Suppressor macrophage treated with lipopolysaccharide for 1 hour (primary cell): ENCODE measurements around the gene SMAD4.
"Not testable (repeated sequence)": the region's sequence is repeated elsewhere in the genome, so short reads cannot be mapped to it uniquely, and the experiment has no call there.

Source experiments
- DNase-seq, 3 donors: peaks; one replicate each; pipeline ENCODE4 v3.0.0-alpha.2; 2020 to 2022

The SMAD4 gene

DNA sequence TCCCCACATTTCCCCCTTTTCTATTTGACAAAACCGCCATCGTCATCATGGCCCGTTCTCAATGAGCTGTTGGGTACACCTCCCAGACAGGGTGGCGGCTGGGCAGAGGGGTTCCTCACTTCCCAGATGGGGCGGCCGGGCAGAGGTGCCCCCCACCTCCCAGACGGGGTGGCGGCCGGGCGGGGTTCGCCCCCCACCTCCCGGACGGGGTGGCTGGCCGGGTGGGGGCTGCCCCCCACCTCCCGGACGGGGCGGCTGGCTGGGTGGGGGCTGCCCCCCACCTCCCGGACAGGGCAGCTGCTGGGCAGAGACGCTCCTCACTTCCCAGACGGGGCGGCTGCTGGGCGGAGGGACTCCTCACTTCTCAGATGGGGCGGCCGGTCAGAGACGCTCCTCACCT, 87.0 kb downstream of the SMAD4 start:
- DNase-seq = not testable (repeated sequence)

DNA sequence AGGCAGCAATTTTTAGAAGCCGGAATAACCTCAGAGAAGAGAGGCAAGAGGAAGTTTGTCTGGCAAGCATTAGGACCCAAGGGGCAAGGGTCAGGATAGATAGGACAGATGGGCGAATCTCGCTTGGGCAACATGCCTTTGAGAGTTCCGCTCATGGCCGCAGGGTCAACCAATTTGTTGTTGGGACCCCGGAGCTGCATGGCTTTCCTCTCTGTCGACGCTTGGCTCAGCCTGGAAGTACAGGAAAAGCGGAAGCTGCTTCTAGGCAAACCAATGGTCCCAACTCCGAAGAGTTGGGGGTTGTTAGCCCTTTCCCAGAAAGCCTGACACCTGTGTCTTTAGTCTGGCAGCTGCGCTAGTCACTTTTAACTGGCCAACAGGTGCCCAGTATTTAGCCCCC, 89.5 kb downstream of the SMAD4 start:
- DNase-seq = not testable (repeated sequence)

- DNase-seq = not testable (repeated sequence)
These were observed 90.0 kb downstream of the SMAD4 start for GRCh38 chr18:51119976-51120375.

DNA sequence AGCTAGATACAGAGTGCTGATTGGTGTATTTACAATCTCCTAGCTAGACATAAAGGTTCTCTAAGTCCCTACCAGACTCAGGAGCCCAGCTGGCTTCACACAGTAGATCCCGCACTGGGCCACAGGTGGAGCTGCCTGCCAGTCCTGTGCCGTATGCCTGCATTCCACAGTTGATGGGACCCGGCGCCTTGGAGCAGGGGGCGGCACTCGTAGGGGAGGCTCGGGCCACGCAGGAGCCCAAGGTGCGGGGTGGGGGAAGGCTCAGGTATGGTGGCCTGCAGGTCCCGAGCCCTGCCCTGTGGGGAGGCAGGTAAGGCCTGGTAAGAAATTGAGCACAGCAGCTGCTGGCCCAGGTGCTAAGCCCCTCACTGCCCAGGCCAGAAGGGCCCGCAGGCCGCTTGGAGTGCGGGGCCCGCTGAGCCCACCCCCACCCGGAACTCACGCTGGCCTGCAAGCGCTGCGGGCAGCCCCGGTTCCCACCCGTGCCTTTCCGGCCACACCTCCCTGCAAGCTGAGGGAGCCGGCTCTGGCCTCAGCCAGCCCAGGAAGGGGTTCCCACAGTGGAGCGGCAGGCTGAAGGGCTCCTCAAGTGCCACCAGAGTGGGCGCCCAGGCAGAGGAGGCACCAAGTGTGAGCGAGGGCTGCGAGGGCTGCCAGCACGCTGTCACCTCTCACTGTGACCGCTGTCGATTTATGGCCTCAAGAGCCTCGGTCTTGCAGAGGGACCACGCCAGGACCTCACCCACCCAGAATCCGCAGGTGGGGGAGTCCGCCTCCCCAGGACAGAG, 91.0 kb downstream of the SMAD4 start:
- no peak for DNase-seq

DNA sequence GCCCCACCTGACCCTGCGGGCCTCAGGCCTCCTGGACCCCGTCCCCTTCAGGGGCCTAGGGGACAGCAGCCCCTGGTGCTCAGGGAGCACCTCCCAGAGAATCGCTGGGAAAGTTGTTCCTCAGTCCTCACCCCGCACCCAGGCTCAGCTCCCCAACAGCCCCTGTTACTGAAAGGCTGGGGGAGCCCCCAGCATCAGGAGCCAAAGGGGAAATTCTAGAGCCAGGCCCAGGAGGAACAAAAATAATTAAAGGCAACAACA, 91.5 kb downstream of the SMAD4 start:
- no peak for DNase-seq

GRCh38 chr18:51122266-51123045, 92.4 kb downstream of the SMAD4 start:
- no peak for DNase-seq

DNA sequence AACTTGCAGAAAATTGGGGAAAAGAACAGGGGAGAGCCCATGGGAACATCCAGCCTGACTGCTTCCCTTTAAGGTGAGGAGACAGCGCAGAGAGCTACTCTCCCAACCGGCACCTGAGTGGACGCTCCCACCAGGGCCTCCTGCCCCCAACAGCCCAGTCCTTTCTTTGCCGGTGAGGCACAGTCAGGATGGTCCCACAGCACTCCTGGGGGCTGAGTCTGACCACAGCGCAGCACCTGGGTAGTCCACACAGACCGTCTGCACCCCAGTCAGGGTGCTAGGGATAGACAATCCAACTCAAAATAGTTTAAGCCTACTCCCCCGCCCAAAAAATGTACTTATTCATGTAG, 93.0 kb downstream of the SMAD4 start:
- no peak for DNase-seq

GRCh38 chr18:51123481-51123880, 93.5 kb downstream of the SMAD4 start:
- DNase-seq = no peak

- DNase-seq = no peak
These were observed 94.0 kb downstream of the SMAD4 start for GRCh38 chr18:51123936-51124486.

DNA sequence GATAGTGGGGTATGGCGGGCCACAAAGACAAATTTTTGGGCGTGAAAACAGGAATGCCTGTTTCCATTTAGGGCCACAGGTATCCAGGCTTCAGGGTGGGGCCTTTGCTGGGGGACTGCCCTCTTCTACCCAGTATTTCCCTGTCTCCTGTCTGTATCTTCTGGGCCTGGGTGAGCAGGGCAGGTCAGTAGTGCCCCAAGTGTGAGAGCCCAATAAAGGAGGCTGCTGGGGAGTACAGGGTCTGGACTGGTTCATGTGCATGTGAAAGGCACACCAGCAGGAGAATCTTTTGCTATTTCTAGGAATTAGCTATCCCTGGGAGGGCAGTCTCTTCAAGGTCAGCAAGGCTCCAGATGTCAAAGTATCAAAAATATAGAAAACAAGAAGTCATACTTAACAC, 96.0 kb downstream of the SMAD4 start:
- no peak for DNase-seq

DNA sequence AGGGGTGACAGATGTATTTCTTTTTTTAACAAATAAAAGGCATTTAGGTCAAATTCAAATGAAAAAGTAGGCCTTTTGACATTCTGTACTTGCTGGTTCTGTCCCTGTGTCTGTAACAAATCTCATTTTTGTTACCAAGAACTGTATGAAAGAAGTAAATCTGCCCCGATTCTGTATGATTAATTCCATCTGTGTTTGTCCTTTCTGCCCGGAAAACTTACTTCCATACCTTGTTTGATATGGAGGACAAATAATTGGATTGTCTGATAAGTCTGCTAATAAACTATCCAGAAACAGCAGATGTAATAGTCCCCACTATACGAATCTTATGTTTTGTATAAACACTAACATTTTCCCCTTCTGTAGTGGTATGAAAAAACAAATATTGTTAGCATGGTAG, 97.7 kb downstream of the SMAD4 start:
- DNase-seq = no peak

GRCh38 chr18:51128533-51128932, 98.5 kb downstream of the SMAD4 start:
- no peak for DNase-seq

GRCh38 chr18:51132256-51132935, 102.4 kb downstream of the SMAD4 start:
- DNase-seq = no peak

GRCh38 chr18:51133580-51134160, 103.7 kb downstream of the SMAD4 start:
- no peak for DNase-seq
